ENCODE data around the gene ST8SIA2. TPM values are rescaled to one million over a fixed set of nuclear protein-coding genes. Genes with fewer than 3 reads are reported as not detected.

Gene ST8SIA2
- total and polyA plus RNA-seq, 2 donors from 2014 or later, result 0.38 TPM; not detected in 1

GRCh38 chr15:92455271-92455670, 61.6 kb downstream of the ST8SIA2 start:
- DNase-seq (no peak), FAIRE-seq (no peak)
- H3K4me3 ChIP-seq (ENCODE audit: low read length in 3 of 3), result no peak overlapping the region
- intact Hi-C loops (cut with DNase I), result no loop called here
- TF ChIP-seq, protein P1, sequence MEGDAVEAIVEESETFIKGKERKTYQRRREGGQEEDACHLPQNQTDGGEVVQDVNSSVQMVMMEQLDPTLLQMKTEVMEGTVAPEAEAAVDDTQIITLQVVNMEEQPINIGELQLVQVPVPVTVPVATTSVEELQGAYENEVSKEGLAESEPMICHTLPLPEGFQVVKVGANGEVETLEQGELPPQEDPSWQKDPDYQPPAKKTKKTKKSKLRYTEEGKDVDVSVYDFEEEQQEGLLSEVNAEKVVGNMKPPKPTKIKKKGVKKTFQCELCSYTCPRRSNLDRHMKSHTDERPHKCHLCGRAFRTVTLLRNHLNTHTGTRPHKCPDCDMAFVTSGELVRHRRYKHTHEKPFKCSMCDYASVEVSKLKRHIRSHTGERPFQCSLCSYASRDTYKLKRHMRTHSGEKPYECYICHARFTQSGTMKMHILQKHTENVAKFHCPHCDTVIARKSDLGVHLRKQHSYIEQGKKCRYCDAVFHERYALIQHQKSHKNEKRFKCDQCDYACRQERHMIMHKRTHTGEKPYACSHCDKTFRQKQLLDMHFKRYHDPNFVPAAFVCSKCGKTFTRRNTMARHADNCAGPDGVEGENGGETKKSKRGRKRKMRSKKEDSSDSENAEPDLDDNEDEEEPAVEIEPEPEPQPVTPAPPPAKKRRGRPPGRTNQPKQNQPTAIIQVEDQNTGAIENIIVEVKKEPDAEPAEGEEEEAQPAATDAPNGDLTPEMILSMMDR (IDR thresholded peaks at IDR 0.05; ENCODE audit: borderline replicate concordance, extremely low read depth, insufficient read depth), result no peak
- no peaks in the 10 kb centered on the region for H3K36me3 ChIP-seq (ENCODE audit: control insufficient read depth in 2 of 3, insufficient read depth in 3 of 3, low read length in 3 of 3)
- H3K27me3 ChIP-seq (ENCODE audit: control insufficient read depth, insufficient read depth, low read length), result no peaks in the 10 kb centered on the region
- no peak overlapping the region for H3K27ac ChIP-seq (ENCODE audit: low read depth in 2 of 2, low read length in 2 of 2)
- H3K4me1 ChIP-seq (ENCODE audit: control insufficient read depth in 2 of 3, insufficient read depth in 2 of 3, low read depth in 1 of 3, low read length in 3 of 3), result no peaks in the 10 kb centered on the region
- no peaks in the 10 kb centered on the region for H3K9me3 ChIP-seq (ENCODE audit: control insufficient read depth in 2 of 3, insufficient read depth in 1 of 3, low read length in 3 of 3)
- H3K9ac ChIP-seq (ENCODE audit: low read length in 3 of 3), result no peak overlapping the region

GRCh38 chr15:92457471-92458041, 63.9 kb downstream of the ST8SIA2 start:
- H3K9ac ChIP-seq (ENCODE audit: low read length in 3 of 3), result no peak overlapping the region
- TF ChIP-seq, protein P1 (IDR thresholded peaks at IDR 0.05; ENCODE audit: borderline replicate concordance, extremely low read depth, insufficient read depth), result no peak
- no peak for FAIRE-seq
- H3K36me3 ChIP-seq (ENCODE audit: control insufficient read depth in 2 of 3, insufficient read depth in 3 of 3, low read length in 3 of 3), result no peaks in the 10 kb centered on the region
- intact Hi-C loops (cut with DNase I), result no loop called here
- H3K4me3 ChIP-seq (ENCODE audit: low read length in 3 of 3), result no peak overlapping the region
- H3K27ac ChIP-seq (ENCODE audit: low read depth in 2 of 2, low read length in 2 of 2), result no peak overlapping the region
- H3K27me3 ChIP-seq (ENCODE audit: control insufficient read depth, insufficient read depth, low read length), result no peaks in the 10 kb centered on the region
- no peaks in the 10 kb centered on the region for H3K9me3 ChIP-seq (ENCODE audit: control insufficient read depth in 2 of 3, insufficient read depth in 1 of 3, low read length in 3 of 3)
- H3K4me1 ChIP-seq (ENCODE audit: control insufficient read depth in 2 of 3, insufficient read depth in 2 of 3, low read depth in 1 of 3, low read length in 3 of 3), result no peaks in the 10 kb centered on the region
- no peak for DNase-seq

GRCh38 chr15:92460023-92460422, 66.3 kb downstream of the ST8SIA2 start:
- DNase-seq, result no peak
- H3K9ac ChIP-seq (ENCODE audit: low read length in 3 of 3), result no peak overlapping the region
- FAIRE-seq, result no peak
- H3K27me3 ChIP-seq (ENCODE audit: control insufficient read depth, insufficient read depth, low read length), result no peaks in the 10 kb centered on the region
- H3K27ac ChIP-seq (ENCODE audit: low read depth in 2 of 2, low read length in 2 of 2), result no peak overlapping the region
- H3K4me1 ChIP-seq (ENCODE audit: control insufficient read depth in 2 of 3, insufficient read depth in 2 of 3, low read depth in 1 of 3, low read length in 3 of 3), result no peaks in the 10 kb centered on the region
- H3K36me3 ChIP-seq (ENCODE audit: control insufficient read depth in 2 of 3, insufficient read depth in 3 of 3, low read length in 3 of 3), result no peaks in the 10 kb centered on the region
- no peak overlapping the region for H3K4me3 ChIP-seq (ENCODE audit: low read length in 3 of 3)
- TF ChIP-seq, protein P1 (IDR thresholded peaks at IDR 0.05; ENCODE audit: borderline replicate concordance, extremely low read depth, insufficient read depth), result no peak
- no peaks in the 10 kb centered on the region for H3K9me3 ChIP-seq (ENCODE audit: control insufficient read depth in 2 of 3, insufficient read depth in 1 of 3, low read length in 3 of 3)
- intact Hi-C loops (cut with DNase I), result no loop called here

Measured in kidney (tissue), 14 donors.